Left lung (tissue), 10 donors: ENCODE results near the gene KLHDC4. TPM values are rescaled to one million over a fixed set of nuclear protein-coding genes. Genes with fewer than 3 reads are reported as not detected.

ENCODE experiments used
- ATAC-seq: fragments of 200-7000 bp; cut with Tn5 transposase; one replicate; pipeline ENCODE4 v1.9.1; 2020; ENCODE audit warnings: moderate library complexity
- DNase-seq, 4 donors: peaks; one replicate each; pipeline ENCODE4 v3.0.0-alpha.2; 2013 to 2020
- H3K27ac ChIP-seq, 2 donors: fragments of 200-600 bp; sonication (generic) in 1 of 2; one replicate each; pipeline versions ENCODE4 v1.5.0 to v1.8.0; 2020 to 2021
- H3K27me3 ChIP-seq, 2 donors: fragments of 200-600 bp; sonication (generic) in 1 of 2; one replicate each; pipeline versions ENCODE4 v1.5.0 to v1.8.0; 2020 to 2021
- H3K36me3 ChIP-seq, 2 donors: fragments of 200-600 bp; sonication (generic) in 1 of 2; one replicate each; pipeline versions ENCODE4 v1.5.0 to v1.8.0; 2020 to 2021
- H3K4me1 ChIP-seq, 2 donors: fragments of 200-600 bp; one replicate each; pipeline ENCODE4 v1.8.0; 2021
- H3K4me3 ChIP-seq, 2 donors: fragments of 200-600 bp; sonication (generic) in 1 of 2; one replicate each; pipeline versions ENCODE4 v1.5.0 to v1.8.0; 2020 to 2021; ENCODE audit warnings: mild to moderate bottlenecking in 1 of 2
- H3K9me3 ChIP-seq, 2 donors: fragments of 200-600 bp; sonication (generic) in 1 of 2; one replicate each; pipeline versions ENCODE4 v1.5.0 to v1.8.0; 2020 to 2021
- CTCF ChIP-seq, 2 donors: fragments of 200-600 bp; sonication (generic) in 1 of 2; IDR thresholded peaks; one replicate each; pipeline versions ENCODE4 v1.5.0 to v1.8.0; 2021; ENCODE audit warnings: antibody characterized with exemption in 2 of 2
- intact Hi-C, 2 donors: fragments of 100-400 bp; cut with DNase I; formaldehyde crosslinking; loops; one replicate each; pipeline versions ENCODE4 v1.11.2 to v1.14.2; 2022
- polyA plus RNA-seq, 6 donors: library from polyadenylated mRNA; unstranded; fragments of 120-200 nt; gene quantifications; one replicate each; pipeline ENCODE4 v1.2.1, GENCODE V29; 2013; ENCODE audit not compliant: insufficient read length in 6 of 6
- total RNA-seq, 2 donors: library from RNA; stranded (reverse); fragmentation: NEBNext Ultra II Directional; extraction: Animal tissue kit (Norgen Biotek cat#: 25700); gene quantifications; one replicate each; pipeline ENCODE4 v1.2.1, GENCODE V29; 2021
- donor health status: DM: no; HTN: yes; CAD: no.
- donor health status: DM: no; HTN: no; CAD: no.

Gene KLHDC4
- total and polyA plus RNA-seq, 8 donors: 31.3 to 46.7 (median 36.9) TPM

DNA sequence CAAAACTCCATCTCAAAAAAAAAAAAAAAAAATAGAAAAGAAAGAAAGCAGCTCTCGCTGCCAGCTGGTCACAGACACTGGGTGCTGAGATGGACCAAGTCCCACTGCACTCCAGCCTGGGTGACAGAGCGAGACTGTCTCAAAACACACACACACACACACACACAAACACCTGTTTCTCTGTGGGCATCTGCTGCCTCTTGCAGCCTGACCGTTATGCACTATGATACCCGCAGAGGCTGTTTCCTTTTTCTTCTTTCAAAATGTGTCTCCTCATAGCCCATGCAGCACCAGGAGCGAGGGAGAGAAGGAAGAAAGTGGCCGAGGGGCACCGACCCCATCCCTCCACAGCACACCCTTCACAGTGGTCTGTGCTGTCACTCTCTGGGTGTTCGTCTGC is 36.9 kb upstream of the KLHDC4 start:
- peaks cover 0 to 11% of the 10 kb centered on the region in 2 donors for H3K27me3 ChIP-seq
- H3K4me3 ChIP-seq: no peak overlapping the region
- no peak overlapping the region for H3K27ac ChIP-seq
- H3K36me3 ChIP-seq: no peaks in the 10 kb centered on the region
- DNase-seq (no peak), ATAC-seq (no peak)
- no peak for TF ChIP-seq CTCF (IDR thresholded peaks at IDR 0.05)
- intact Hi-C loops: no loop called here
- peaks cover 5 to 16% of the 10 kb centered on the region in 2 donors for H3K4me1 ChIP-seq
- H3K9me3 ChIP-seq: no peaks in the 10 kb centered on the region

GRCh38 chr16:87801679-87802259 is 36.0 kb upstream of the KLHDC4 start:
- ATAC-seq (no peak), DNase-seq (no peak)
- Histone ChIP-seq H3K36me3 (no peaks in the 10 kb centered on the region), H3K27ac (no peak overlapping the region), H3K9me3 (no peaks in the 10 kb centered on the region), H3K27me3 (peaks cover 0 to 11% of the 10 kb centered on the region in 2 donors), H3K4me1 (peaks cover 5 to 10% of the 10 kb centered on the region in 2 donors), H3K4me3 (no peak overlapping the region)
- no peak for TF ChIP-seq CTCF (IDR thresholded peaks at IDR 0.05)
- intact Hi-C loops: no loop called here

DNA sequence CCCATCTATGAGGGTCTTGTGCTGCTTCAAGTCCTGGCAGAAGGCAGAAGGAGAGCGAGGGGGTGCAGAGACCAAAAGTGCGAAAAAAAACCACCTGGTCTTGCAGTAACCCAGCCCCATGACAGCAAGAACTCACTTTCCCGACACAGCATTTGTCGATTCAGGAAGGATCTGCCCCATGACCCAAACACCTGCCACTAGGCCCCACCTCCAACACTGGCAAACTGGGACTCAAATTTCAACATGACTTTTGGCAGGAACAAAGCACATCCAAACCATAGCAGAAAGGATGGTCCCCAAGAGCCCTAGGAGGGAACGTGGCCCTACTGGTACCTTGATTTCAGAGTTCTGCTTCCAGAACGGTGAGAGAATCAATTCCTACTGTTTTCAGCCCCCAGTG is 34.7 kb upstream of the KLHDC4 start:
- ATAC-seq (no peak), DNase-seq (no peak)
- no peak overlapping the region for H3K4me3 ChIP-seq
- H3K9me3 ChIP-seq: no peaks in the 10 kb centered on the region
- no peak for TF ChIP-seq CTCF (IDR thresholded peaks at IDR 0.05)
- no peaks in the 10 kb centered on the region for H3K27me3 ChIP-seq
- intact Hi-C loops: no loop called here
- H3K4me1 ChIP-seq: no peaks in the 10 kb centered on the region
- no peaks in the 10 kb centered on the region for H3K36me3 ChIP-seq
- no peak overlapping the region for H3K27ac ChIP-seq

- intact Hi-C loops: no loop called here
- no peaks in the 10 kb centered on the region for H3K27me3 ChIP-seq
- no peak for TF ChIP-seq CTCF (IDR thresholded peaks at IDR 0.05)
- no peaks in the 10 kb centered on the region for H3K4me1 ChIP-seq
- H3K9me3 ChIP-seq: no peaks in the 10 kb centered on the region
- H3K4me3 ChIP-seq: no peak overlapping the region
- no peak for ATAC-seq
- no peaks in the 10 kb centered on the region for H3K36me3 ChIP-seq
- no peak for DNase-seq
- no peak overlapping the region for H3K27ac ChIP-seq
Observed at GRCh38 chr16:87795336-87795735, 29.6 kb upstream of the KLHDC4 start.

GRCh38 chr16:87794485-87795078 is 28.8 kb upstream of the KLHDC4 start:
- Histone ChIP-seq H3K4me1 (peaks cover 0 to 3% of the 10 kb centered on the region in 2 donors), H3K4me3 (no peak overlapping the region), H3K27me3 (no peaks in the 10 kb centered on the region), H3K27ac (no peak overlapping the region), H3K9me3 (no peaks in the 10 kb centered on the region), H3K36me3 (no peaks in the 10 kb centered on the region)
- ATAC-seq (no peak), DNase-seq (no peak)
- intact Hi-C loops: no loop called here
- TF ChIP-seq CTCF (IDR thresholded peaks at IDR 0.05): no peak
